Activated effector memory CD4-positive, alpha-beta T cell treated with Interleukin-2 at 50 U/mL for 16 hours (primary cell): Measurements from ENCODE around the gene BPI.
"Not testable (repeated sequence)": the region's sequence is repeated elsewhere in the genome, so short reads cannot be mapped to it uniquely, and the experiment has no call there.

Experiments used
- DNase-seq: peaks from one replicate; pipeline ENCODE4 v3.0.0-alpha.2; 2020

The BPI gene

GRCh38 chr20:38278763-38279162, 25.2 kb upstream of the BPI start:
- no peak for DNase-seq

- not testable (repeated sequence) for DNase-seq
These were observed 22.6 kb upstream of the BPI start for GRCh38 chr20:38281176-38281915.

DNA sequence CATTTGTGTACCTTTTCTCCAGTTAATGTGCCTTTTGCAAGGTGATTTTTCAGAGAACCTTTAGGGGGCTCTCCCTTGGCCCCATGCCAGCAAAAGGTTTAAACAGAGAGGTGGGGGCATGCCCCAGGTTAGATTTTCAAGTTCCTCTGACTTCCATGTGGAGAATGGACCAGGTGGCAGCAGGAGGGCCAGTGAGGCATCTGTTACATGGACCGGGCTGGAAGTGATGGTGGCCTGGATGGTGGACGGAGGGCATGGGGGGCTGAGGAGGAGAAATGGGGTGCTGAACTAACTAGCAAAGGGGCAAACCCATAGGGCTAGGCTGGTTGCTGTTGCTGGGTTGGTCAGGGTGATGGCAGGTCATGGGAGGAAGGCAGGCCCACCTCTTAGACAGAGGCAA, 20.7 kb upstream of the BPI start:
- DNase-seq = no peak

DNA sequence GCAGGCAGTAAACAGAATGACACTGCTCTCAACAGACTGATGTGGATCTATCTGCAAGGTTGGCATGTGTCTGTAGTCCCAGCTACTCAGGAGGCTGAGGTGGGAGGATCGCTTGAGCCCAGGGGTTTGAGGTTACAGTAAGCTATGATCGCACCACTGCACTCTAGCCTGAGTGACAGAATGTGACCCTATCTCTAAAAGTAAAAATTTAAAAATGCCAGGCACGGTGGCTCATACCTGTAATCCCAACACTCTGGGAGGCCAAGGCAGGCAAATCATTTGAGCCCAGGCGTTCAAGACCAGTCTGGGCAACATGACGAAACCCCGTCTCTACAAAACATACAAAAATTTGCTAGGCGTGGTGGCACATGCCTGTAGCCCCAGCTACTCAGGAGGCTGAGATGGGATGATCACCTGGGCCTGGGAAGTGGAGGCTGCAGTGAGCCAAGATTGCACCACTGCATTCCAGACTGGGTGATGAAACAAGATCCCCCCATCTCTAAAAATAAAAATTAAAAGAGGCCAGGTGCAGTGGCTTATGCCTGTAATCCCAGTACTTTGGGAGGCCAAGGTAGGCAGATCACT, 19.8 kb upstream of the BPI start:
- DNase-seq = not testable (repeated sequence)

GRCh38 chr20:38284893-38285444, 19.0 kb upstream of the BPI start:
- no peak for DNase-seq

- DNase-seq = no peak
These were observed 17.1 kb upstream of the BPI start for GRCh38 chr20:38286586-38287531.

DNA sequence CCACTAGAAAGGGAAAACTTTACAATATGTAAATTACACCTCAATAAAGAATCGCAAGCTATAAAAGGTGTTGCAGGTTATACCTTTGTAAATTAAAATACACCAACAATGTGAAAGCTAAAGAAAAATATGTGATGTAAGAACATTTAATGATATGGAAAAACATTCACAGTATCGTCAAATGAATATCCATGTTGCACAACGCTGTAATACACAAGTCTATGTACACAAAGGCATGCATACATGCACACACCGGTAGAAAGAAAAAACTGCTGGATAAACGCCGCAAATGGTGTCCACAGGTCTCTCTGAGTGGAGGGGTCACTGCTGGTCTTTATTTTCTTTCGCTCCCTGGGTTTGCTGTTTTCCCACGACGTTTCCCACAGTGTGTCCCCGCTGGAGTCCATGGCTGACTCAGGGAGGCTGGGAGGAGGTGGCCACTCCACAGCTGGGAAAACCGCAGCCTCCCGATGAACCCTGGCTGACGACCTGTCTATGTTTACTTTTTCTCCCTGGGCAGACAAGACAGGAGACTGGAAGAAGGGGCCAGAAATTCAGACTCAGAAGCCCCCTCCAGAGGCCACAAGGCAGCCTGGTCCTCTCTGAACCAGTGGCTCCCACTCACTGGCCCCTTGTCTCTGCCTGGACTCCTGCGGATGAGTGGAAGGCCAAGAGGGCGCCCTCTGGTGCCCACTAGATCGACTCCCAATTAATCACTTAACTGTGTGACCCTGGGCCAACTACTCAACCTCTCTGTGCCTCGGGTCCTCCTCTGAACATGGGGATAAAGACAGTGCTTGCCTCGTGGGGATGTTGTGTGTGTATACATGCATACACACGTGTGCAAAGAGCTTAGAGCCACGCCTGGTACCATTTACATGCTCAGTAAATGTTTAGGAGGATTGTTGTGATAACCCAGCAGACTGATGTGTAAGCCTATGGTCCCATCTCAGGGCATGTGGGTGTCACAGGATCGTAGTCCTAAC, 12.8 kb upstream of the BPI start:
- no peak for DNase-seq

DNA sequence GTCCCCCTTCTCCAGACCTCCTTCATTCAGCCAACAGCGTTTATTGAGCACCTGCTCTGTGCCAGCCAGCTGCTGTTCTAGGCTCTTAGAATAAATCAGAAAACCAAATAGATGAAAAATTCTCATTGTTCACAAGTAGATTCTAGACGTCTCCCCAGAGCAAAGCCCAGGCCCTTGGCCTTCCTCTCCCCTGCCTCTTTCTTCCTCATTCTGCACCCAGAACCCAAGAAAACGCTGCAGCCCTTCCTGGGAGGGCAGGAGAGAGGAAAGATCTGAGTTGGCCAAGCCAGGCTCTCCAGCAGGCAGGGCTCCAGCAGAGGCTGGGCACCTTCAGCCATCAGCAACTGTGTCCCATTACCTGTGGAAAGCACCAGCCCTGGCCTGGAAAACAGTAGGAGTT, 12.0 kb upstream of the BPI start:
- no peak for DNase-seq

- DNase-seq = no peak
These were observed 10.4 kb upstream of the BPI start for GRCh38 chr20:38293491-38294065.

DNA sequence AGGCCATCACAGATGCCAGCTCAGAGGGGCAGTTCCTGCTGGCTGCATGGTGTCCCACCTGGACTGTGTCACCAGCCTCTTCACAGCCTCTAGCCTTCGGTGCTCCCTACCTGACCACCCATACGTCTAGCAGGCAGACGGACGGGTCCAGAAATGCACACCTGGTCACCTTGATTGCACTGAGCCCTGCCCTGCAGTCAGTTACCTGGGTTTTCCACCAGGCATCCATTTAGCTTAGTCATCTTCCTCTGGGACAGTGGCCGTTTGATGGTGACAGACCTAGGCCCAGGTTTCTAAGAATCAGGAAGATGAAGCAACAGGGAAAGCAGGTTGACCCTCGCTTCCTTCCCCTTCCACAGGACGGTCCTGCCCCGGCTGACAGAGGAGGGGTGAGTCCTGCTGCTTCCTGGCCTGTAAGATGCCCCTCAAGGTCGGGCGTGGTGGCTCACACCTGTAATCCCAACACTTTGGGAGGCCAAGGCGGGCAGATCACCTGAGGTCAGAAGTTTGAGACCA, 9.8 kb upstream of the BPI start:
- DNase-seq = no peak

- DNase-seq = no peak
These were observed 8.1 kb upstream of the BPI start for GRCh38 chr20:38295811-38296210.

DNA sequence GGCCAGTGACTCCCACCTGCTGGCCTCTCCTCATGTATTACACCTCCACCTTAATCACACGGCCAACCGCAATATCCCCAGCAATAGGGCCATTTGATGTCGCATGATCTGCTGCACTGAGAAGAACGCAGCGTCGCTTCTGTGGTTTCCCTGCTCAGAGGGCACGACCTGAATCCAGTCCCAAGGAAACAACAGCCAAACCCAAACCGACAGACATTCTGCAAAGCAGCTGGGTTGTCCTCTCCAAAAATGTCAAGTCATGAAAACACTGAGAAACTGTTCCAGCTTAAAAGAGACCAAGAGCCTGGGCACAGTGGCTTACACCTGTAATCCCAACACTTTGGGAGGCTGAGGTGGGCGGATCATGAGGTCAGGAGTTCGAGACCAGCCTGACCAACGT, 7.5 kb upstream of the BPI start:
- no peak for DNase-seq

DNA sequence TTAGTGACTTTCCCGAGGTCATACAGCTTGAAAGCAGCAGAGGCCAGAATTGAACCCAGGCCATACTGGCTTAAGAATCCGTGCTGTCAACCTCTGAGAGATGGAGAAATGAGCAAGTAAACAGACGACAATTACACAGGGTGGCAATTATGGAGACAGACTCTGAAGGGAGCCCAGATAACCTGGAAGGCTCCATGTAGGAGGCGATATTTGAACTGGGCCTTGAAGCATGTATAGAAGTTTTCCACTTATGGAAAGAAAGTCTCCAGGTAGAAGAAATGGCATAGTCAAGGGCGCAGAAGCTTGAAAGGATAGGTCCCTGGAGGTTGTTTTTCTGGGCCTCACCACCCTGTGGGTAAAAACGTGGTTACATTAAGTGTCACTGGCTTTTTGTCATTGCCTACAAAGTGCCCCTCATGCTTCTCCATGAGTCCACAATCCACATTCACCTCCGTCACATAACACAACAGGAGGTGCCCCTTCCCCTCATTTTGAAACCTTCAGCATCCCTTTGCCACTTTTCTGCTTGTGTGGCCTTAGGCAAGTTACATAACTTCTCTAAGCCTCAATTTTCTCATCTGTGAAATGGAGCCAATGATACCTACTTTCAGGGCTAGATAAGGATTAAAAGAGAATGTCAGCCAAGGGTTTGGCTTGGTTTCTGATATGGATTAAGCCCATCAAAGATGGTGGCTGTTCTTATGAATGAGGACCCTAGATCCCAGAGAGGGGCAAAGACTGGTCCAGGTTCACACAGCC, 5.9 kb upstream of the BPI start:
- DNase-seq = no peak

DNA sequence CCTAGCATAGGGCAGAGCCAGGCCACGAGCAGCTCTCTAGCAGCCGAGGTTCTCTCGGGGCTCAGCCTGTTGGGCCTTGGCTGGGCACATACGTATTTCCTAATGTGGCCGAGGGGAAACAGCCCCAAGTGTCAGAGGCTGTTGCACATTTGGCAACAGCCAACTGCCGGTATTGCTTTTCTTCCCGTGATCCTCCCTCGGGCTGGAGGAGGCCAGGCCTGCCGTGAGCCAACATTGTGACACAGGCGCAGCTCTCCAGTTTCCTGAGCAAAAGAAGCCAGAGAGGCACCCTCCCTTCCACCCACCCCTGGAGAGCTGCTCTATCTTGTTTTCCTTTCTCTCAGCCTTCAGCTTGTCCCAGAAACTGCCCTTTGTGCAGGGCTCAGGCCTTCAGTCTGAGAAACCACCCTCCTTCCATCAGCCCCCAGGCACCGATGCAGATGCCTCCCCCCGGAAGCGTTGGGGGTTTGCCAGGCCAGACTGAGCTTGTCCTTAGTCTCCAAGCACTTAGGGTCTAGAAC, 5.1 kb upstream of the BPI start:
- no peak for DNase-seq

DNA sequence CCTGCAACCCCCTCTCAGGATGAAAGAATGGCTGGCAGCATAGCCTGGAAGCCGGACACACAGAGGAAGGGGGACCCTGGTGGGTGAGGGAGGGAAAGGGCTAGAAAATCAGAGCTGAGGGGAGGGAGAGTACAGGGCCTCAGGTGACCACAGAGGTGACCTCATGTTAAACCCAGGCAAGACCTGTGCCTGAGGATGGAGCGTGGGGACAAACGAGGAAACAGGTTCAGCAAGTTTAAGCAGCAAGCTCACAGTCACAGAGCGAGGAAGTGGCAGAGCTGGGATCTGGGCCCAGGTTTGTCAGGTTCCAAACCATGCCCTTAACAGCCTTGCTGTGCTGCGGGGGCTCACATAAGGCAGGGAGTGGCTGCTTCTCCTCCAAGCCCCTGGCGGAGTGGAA, 4.0 kb upstream of the BPI start:
- DNase-seq = no peak

DNA sequence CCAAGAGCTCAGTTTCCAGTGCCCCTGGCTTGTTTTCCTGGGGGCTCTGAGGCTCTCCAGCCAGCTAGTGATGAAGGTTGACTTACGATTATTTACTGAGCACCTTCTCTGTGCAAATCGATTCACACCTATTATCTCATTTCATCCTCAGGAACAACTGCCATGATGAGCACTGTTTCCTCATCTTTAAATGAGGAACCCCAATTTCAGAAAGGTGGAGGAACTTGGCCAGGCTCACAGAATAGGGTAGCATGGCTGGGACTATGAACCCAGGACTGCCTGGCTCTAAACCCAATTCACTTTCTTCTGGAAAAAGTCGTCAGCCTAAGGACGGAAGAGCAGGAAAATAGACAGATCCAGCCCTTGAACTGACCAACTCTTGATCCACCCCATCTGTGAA, 3.5 kb upstream of the BPI start:
- DNase-seq = no peak

DNA sequence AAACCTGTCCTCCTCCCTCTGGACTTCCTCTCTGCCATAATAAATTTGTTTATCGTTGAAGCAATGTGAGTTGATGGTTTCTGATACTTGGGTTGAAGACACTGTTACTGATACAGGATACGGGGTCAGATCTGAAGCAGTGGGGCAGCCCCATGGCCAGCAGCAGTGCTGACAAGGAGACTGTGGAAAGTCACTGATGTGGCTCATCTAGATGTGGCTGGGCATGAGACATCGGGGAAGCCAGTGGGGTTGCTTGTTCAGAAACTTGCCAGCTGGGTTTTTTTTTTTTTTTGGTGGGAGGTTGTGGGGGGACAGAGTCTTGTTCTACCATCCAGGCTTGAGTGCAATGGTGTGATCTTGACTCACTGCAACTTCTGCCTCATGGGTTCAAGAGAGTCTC, 2.6 kb upstream of the BPI start:
- no peak for DNase-seq

DNA sequence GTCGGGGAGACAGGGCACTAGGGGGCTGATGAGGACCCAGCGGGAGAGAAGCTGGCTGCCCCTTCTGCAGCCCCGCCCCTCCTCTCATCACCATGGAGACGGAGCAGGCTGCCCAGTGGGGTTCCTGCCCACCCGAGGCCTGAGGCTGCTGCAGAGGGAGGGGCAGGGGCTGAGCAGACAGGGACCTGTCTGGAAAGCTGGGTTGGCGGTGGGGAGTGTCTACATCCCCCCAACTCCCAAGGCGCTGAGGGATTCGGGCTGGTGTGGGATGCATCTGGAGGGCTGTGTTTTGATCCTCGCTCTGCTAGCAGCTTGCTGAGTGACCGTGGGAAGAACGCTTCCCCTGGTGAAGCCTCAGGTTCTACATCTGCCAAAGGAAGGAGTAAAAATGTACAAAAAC, 1.2 kb upstream of the BPI start:
- DNase-seq = no peak

GRCh38 chr20:38304845-38305447, 990 bp downstream of the BPI start:
- no peak for DNase-seq

DNA sequence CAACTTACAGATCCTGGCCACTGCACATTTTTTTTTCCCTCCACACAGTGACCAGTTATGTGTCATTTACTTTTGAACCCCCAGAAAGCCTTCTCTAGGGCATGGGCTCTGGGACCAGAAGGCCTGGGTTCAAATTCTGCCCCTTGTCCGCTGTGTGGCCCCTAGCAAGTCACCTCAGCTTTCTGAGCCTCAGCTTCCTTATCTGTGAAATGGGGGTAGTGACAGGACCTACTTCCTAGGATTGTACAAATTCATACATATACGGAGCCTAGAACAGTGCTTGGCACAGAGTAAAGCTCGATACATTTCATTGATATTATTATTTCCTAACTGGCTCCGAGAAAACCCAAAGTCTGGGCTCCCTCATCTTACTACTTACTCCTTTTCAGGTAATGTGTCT, 1.6 kb downstream of the BPI start:
- no peak for DNase-seq
